LNCAP (cell line): Measurements from ENCODE around the gene PCSK7.

Experiments
- TF ChIP-seq, protein P1 (sequence below): fragments of 450-650 bp; IDR thresholded peaks from 2 replicates; pipeline ENCODE4 v1.5.1; 2017; ENCODE audit warnings: mild to moderate bottlenecking

The PCSK7 gene, protein sequence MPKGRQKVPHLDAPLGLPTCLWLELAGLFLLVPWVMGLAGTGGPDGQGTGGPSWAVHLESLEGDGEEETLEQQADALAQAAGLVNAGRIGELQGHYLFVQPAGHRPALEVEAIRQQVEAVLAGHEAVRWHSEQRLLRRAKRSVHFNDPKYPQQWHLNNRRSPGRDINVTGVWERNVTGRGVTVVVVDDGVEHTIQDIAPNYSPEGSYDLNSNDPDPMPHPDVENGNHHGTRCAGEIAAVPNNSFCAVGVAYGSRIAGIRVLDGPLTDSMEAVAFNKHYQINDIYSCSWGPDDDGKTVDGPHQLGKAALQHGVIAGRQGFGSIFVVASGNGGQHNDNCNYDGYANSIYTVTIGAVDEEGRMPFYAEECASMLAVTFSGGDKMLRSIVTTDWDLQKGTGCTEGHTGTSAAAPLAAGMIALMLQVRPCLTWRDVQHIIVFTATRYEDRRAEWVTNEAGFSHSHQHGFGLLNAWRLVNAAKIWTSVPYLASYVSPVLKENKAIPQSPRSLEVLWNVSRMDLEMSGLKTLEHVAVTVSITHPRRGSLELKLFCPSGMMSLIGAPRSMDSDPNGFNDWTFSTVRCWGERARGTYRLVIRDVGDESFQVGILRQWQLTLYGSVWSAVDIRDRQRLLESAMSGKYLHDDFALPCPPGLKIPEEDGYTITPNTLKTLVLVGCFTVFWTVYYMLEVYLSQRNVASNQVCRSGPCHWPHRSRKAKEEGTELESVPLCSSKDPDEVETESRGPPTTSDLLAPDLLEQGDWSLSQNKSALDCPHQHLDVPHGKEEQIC

GRCh38 chr11:117231842-117232091 lies at the start of gene PCSK7:
PCSK7 (minus strand) TSS chr11:117232073; CDS start chr11:117229844, 2,229 bp downstream.
- TF ChIP-seq, protein P1, sequence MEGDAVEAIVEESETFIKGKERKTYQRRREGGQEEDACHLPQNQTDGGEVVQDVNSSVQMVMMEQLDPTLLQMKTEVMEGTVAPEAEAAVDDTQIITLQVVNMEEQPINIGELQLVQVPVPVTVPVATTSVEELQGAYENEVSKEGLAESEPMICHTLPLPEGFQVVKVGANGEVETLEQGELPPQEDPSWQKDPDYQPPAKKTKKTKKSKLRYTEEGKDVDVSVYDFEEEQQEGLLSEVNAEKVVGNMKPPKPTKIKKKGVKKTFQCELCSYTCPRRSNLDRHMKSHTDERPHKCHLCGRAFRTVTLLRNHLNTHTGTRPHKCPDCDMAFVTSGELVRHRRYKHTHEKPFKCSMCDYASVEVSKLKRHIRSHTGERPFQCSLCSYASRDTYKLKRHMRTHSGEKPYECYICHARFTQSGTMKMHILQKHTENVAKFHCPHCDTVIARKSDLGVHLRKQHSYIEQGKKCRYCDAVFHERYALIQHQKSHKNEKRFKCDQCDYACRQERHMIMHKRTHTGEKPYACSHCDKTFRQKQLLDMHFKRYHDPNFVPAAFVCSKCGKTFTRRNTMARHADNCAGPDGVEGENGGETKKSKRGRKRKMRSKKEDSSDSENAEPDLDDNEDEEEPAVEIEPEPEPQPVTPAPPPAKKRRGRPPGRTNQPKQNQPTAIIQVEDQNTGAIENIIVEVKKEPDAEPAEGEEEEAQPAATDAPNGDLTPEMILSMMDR: no peak

GRCh38 chr11:117281159-117281558 lies 49.3 kb upstream of the PCSK7 start:
- TF ChIP-seq, protein P1: no peak

- TF ChIP-seq, protein P1: no peak
These were observed 48.0 kb upstream of the PCSK7 start for GRCh38 chr11:117279711-117280376.

- TF ChIP-seq, protein P1: no peak
These were observed 46.5 kb upstream of the PCSK7 start for GRCh38 chr11:117278347-117278746.

DNA sequence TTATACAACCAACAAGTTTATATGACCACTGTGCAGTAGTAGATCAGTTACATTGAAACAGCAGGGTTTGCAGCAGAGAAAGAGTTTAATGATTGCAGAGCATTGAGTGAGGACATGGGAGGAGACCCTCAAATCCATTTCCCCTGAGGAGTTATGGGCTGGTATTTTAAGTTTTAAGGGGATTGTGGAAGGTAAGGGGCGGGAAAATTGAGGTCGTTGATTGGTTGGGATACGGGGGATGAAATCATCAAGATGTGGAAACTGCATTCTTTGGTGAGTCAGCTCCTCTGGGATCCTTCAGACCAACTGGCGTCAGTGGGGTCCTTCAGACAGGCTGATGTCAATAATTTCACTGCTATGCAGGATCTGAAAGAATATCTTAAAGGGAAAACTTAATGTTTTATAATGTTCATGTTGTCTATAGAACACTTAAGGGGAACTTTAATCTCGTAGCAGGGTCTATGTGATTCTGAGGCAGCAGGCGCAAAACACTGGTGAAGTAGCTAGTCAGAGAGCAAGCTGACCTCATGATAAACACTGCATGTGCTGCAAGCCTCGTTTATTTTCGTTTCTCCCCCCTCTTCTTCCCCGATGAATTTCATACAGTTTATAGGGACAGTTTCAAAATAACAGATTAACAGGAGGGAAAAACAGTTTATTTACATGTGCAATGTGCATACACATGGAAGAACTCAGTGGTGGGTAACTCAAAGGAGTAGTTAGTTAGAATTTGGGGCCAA lies 41.8 kb upstream of the PCSK7 start:
- TF ChIP-seq, protein P1: no peak

GRCh38 chr11:117271208-117271607 lies 39.3 kb upstream of the PCSK7 start:
- TF ChIP-seq, protein P1: no peak

DNA sequence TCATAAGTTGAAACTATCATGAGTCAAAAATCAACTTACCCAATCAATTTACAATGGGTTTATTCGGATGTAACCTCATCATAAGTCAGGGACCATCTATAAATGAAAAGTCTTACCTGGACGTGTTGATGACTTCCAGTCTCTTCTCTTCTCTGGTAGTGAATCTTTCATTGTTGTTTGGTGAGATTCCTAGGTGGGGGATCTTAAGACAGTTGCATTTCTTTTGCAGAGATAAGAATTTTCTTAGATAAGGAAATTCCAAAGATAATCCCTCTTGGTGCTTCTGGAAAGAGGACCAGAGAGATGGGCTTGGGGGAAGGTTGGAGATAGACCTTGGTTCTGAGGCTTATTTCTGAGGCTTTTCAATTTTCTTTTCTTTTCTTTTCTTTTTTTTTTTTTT lies 38.0 kb upstream of the PCSK7 start:
- TF ChIP-seq, protein P1: no peak
